AG04450 (cell line): Measurements from ENCODE around the gene PLCXD1. TPM values are rescaled to one million over a fixed set of nuclear protein-coding genes. Genes with fewer than 3 reads are reported as not detected.

Source experiments
- CTCF ChIA-PET: fragments of 300-600, 350-600 bp; formaldehyde crosslinking; extraction: SDS; loops from one replicate; lab custom pipeline; 2022; ENCODE audit warnings: antibody characterized with exemption, inconsistent platforms; lab: Charles Lee
- POLR2A ChIA-PET: fragments of 350-600 bp; formaldehyde crosslinking; extraction: SDS; loops from one replicate; lab custom pipeline; 2021; ENCODE audit warnings: antibody characterized with exemption, inconsistent platforms; lab: Yijun Ruan, JAX
- DNase-seq: peaks from one replicate; pipeline ENCODE4 v3.0.0-alpha.2; 2011; ENCODE audit warnings: low read depth, low spot score
- H3K27ac ChIP-seq: one replicate; pipeline ENCODE4 v1.5.1; 2012; ENCODE audit warnings: low read depth, low read length, control low read depth
- H3K27me3 ChIP-seq: one replicate; pipeline ENCODE4 v1.6.0; 2012; ENCODE audit warnings: low read length; ENCODE audit not compliant: control insufficient read depth, insufficient read depth
- H3K4me3 ChIP-seq: 2 replicates; pipeline ENCODE4 v1.5.1; 2011; ENCODE audit warnings: mild to moderate bottlenecking, low read depth, low read length, control low read depth
- H3K9me3 ChIP-seq: 2 replicates; pipeline ENCODE4 v1.5.1; 2012; ENCODE audit warnings: low read length; ENCODE audit not compliant: control insufficient read depth, insufficient read depth
- polyA plus RNA-seq: library from polyadenylated mRNA; depleted of rRNA; stranded (reverse); fragments of >200 nt; gene quantifications from 2 replicates; pipeline ENCODE4 v1.2.3, GENCODE V29; 2011
- TF ChIP-seq, protein P1 (sequence below): IDR thresholded peaks from 2 replicates; pipeline ENCODE4 v1.5.1; 2011; ENCODE audit warnings: low read depth, low read length, control low read depth, inconsistent platforms

The PLCXD1 gene
- polyA plus RNA-seq, 1 experiment: 9.0 TPM

GRCh38 chrX:345020-345925, 64.1 kb downstream of the PLCXD1 start:
- ChIA-PET CTCF (no interaction called here), POLR2A (no interaction called here)
- Histone ChIP-seq H3K9me3 (peaks cover 62% of the 10 kb centered on the region), H3K27me3 (no peaks in the 10 kb centered on the region), H3K4me3 (no peak overlapping the region), H3K27ac (no peak overlapping the region)
- TF ChIP-seq, protein P1, sequence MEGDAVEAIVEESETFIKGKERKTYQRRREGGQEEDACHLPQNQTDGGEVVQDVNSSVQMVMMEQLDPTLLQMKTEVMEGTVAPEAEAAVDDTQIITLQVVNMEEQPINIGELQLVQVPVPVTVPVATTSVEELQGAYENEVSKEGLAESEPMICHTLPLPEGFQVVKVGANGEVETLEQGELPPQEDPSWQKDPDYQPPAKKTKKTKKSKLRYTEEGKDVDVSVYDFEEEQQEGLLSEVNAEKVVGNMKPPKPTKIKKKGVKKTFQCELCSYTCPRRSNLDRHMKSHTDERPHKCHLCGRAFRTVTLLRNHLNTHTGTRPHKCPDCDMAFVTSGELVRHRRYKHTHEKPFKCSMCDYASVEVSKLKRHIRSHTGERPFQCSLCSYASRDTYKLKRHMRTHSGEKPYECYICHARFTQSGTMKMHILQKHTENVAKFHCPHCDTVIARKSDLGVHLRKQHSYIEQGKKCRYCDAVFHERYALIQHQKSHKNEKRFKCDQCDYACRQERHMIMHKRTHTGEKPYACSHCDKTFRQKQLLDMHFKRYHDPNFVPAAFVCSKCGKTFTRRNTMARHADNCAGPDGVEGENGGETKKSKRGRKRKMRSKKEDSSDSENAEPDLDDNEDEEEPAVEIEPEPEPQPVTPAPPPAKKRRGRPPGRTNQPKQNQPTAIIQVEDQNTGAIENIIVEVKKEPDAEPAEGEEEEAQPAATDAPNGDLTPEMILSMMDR: no peak
- no peak for DNase-seq

GRCh38 chrX:346034-346813, 65.0 kb downstream of the PLCXD1 start:
- no peak for DNase-seq
- ChIA-PET POLR2A (no interaction called here), CTCF (no interaction called here)
- Histone ChIP-seq H3K27ac (no peak overlapping the region), H3K27me3 (no peaks in the 10 kb centered on the region), H3K9me3 (peaks cover 59% of the 10 kb centered on the region), H3K4me3 (no peak overlapping the region)
- TF ChIP-seq, protein P1: no peak

DNA sequence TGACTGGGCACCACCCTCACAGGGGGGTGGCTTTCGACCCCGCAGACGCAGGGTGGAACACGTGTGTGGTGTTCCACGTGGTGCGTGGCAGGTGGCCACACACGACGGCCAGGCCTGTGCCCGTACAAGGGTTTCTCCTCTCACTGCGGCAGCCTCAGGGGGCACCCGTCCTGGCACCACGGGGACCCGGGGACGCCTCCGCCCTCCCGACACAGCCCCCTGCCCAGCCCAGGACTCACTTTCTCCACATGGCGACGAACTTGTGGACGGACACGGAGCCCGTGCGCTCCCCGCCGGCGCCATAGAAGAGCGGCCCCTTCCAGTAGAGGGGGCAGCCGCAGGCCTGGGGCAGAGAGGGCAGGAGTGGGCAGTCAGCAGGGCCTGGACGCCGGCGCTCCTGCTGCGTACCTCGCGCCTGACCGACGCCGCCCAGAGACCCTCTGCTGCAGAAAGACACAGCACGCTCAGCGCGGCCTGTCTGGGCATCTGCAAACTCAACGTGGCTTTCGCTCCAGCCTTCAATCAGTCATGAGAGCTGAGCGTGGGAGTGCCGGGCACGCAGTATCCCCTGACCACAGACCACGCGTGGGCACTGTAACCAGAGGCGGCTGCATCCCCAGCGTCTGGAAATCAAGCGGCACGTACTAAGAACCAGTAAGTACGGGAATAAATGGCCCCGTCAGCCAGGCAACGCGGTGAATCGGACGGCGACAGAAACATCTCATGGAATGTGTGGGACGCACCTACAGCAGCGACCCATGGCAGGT, 66.4 kb downstream of the PLCXD1 start:
- no peaks in the 10 kb centered on the region for H3K27me3 ChIP-seq
- ChIA-PET CTCF (no interaction called here), POLR2A (no interaction called here)
- H3K27ac ChIP-seq: no peak overlapping the region
- H3K4me3 ChIP-seq: no peak overlapping the region
- TF ChIP-seq, protein P1: no peak
- peaks cover 49% of the 10 kb centered on the region for H3K9me3 ChIP-seq
- no peak for DNase-seq

- H3K27me3 ChIP-seq: no peaks in the 10 kb centered on the region
- ChIA-PET POLR2A (no interaction called here), CTCF (no interaction called here)
- H3K4me3 ChIP-seq: no peak overlapping the region
- no peak for DNase-seq
- TF ChIP-seq, protein P1: no peak
- no peak overlapping the region for H3K27ac ChIP-seq
- peaks cover 49% of the 10 kb centered on the region for H3K9me3 ChIP-seq
Observed at GRCh38 chrX:348461-349117, 67.4 kb downstream of the PLCXD1 start.
